ENCODE results near the gene HSBP1.

Gene HSBP1

DNA sequence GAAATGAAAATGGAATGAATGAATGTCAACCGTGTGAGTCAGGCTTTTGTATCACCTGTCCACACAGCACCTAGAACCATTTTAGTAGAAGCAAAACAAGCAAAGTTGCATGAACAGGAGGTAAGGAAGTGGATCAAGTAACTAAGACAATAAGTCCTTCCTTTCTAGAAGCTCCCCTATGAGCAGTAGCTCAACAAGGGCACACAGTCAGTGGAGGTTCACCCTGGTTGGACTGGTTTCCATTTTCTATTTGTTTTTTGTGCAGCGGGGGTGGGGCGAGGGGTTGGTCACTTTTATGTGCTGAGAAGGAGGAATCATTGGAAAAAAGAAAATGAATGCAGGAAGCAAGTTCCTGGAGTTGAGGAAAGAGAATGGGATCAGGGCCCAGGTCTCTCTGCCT is 4.0 kb upstream of the HSBP1 start:
- DNase-seq (ENCODE audit: low spot score): no peak

GRCh38 chr16:83804366-83804765 is 3.4 kb upstream of the HSBP1 start:
- DNase-seq (ENCODE audit: low spot score): no peak

DNA sequence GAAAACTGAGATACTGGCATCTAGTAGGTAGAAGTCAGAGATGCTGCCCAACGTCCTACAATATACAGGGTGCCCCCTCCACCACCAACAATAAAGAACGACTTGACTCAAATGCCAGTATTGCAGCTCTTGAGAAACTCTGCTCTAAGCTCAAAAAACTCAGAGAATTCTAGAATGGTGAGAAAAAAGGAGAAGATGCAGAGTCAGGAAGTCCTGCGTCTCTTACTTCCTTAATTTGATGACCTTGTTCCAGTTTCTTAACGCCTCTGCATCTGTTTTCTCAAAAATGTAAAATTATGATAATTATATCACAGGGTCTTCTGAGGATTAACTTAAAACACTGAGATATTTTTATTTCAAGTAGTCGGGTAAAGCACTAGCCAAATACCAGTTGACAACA is 1.7 kb upstream of the HSBP1 start:
- DNase-seq (ENCODE audit: low spot score): no peak

DNA sequence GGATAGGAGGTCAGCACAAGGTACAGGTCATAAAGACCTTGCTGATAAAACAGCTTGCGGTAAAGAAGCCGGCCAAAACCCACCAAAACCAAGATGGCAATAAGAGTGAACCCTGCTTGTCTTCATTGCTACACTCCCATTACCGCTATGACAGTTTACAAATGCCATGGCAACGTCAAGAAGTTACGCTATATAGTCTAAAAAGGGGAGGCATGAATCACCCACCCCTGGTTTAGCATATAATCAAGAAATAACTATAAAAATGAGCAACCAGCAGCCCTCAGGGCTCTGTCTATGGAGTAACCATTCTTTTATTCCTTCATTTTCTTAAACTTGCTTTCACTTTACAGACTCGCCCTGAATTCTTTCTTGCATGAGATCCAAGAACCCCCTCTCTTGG is 1.0 kb upstream of the HSBP1 start:
- DNase-seq (ENCODE audit: low spot score): no peak

DNA sequence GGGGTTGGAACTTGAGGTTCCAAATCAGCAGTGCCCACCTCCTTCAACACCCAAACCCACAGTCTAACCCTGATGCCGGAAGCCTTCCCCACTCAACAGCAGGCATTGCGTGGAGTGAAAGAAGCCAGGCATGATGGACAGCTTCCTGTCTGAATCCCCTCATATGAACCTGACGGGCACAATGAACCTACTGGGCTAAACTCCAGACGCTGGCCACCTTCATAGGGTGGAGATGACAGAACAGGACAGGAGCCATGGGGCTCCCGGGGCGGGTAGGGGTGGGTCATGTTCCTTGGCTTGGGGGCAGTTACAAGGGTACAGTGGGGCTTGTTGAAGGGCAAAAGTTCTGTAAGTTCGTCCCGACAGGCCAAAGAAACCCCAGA is 460 bp upstream of the HSBP1 start:
- no peak for DNase-seq (ENCODE audit: low spot score)

- no peak for DNase-seq (ENCODE audit: low spot score)
These were observed 816 bp downstream of the HSBP1 start for GRCh38 chr16:83808573-83809014.

DNA sequence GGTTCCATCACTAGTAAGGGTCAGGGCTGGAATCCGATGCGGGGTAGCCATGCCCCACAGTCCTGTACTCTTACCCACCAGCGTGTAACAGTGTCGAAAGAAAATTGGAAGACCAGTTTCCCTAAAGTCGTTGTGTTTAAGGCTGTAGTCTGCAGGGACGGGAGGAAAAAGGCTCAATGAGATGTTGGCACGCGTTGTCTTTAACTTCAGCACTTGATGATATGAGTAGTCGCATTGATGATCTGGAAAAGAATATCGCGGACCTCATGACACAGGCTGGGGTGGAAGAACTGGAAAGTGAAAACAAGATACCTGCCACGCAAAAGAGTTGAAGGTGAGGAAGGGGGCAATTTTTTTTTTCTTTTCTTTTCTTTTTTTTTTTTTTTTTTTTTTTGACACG is 1.3 kb downstream of the HSBP1 start:
- no peak for DNase-seq (ENCODE audit: low spot score)

DNA sequence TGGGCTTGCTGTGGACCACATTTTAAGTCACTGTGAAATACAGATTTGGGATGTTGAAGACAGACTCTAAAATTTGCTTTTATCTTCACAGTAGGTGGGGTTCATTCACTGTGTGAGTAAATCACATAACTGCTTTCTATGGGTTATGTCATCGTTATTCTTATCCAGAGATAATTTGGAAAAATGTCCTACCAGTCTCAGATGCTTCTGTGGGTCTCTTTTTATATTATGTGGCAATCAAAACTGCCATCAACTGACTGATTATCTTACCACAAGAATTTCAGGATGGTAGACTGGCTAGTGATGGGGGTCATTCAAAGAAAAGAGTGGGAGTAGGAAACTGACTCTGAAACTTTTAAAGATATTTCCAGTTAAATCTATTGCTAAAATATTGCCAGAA is 3.1 kb downstream of the HSBP1 start:
- no peak for DNase-seq (ENCODE audit: low spot score)

DNA sequence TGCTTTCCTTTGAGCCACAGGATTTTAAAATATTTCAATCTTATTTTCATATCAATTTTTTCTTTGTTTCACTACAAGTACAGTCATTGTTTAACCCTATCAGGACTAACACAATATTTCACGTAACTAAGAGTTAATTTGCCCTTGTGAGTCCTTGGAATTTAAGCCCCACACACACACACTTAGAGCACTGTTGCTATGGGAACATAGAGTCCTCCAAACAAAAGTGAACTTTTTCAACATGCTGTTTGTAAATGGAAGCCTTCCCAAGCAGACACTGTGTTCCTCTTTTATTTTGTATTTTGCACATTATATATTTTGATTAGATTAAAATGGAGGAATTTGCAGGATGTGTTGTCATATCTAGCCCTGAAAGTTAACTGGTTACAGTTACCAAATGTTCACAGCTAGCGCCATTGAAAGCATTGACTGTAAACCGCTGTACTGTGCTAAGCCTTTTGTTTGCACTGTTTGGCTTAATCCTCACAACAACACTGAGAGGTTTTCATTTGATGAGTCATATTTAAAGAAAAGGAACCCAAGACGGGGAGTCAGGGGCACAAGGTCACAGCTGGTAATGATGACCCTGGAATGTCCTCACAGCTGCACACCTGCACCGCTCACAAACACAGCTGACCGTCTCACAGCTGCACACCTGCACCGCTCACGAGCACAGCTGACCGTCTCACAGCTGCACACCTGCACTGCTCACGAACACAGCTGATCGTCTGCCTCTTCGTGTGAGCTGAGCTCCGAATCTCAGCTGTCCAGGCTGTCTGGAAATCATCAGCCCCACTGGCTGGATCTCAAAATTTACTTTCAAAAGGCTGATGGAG is 6.3 kb downstream of the HSBP1 start:
- no peak for DNase-seq (ENCODE audit: low spot score)

- no peak for DNase-seq (ENCODE audit: low spot score)
These were observed 6.8 kb downstream of the HSBP1 start for GRCh38 chr16:83814659-83814985.

DNA sequence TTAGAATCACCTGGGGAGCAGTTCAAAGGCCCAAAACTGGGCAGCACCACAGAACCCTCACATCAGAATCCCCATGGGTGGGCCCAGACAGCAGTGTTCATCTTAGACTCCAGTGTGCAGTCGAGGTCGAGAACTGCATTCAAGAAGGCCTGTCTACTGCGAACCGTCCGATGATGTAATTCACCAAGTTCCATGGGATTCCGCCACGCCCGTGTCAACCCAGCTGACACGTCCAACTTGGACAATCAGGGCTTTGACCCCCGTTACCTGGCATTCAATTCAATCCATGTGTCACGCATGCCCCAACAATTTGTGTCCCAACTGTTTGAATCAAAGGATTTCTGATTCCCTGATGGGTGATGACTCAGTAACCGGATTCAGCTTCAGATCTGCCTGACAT is 9.2 kb downstream of the HSBP1 start:
- DNase-seq (ENCODE audit: low spot score): no peak

GRCh38 chr16:83818276-83818675 is 10.5 kb downstream of the HSBP1 start:
- DNase-seq (ENCODE audit: low spot score): no peak

DNA sequence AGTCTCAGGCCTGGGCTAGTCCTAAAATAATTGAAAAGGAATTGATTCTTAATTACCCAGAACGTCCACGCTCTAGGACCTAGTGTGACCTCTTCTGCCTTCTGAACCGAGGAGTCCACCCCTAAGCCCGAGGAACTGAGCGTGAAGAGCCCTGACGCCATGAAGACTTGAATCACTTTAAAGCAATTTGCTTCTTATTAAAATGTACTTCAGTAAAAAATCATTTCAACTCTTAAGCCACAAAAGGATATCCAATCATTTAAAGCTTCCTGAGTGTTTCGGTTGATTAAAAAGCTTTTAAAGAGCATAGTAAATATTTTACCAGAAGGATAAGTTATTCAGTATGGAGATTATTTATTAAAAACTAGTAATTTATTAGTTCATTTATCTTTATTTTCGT is 11.6 kb downstream of the HSBP1 start:
- no peak for DNase-seq (ENCODE audit: low spot score)

GRCh38 chr16:83826146-83826913 is 18.6 kb downstream of the HSBP1 start:
- DNase-seq (ENCODE audit: low spot score): peak; percentile 73

DNA sequence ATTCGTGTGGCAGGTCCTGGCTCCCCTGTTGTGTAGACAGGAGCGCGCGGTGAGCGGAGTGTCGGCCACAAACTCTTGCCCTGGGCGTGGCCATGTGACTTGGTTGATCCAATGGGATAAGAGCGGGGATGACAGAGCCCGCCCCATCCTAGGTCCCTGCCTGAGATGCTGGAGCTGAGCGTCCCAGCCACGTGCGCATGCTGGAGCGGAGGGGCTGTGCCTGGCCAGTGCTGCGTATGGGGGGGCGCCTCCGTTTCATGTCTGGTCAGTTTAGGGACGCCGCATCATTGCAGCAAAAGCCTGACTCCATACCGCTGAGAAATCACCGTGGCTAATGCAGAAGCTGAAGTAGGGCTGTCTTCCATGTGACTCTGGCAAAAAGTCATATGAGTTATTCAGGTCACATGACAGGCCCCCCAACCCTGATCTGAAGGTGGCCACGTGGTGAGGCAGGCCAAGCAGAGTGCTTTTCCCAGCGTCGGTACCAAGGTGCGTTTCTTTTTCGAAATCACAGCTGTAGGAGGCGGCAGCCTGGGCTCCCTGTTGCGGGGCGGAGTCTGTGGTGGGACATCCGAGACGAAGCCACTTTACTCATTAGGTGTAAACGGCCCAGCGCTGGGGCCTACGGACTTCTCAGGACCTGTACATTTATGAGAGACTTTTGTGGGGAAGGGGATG is 22.5 kb downstream of the HSBP1 start:
- no peak for DNase-seq (ENCODE audit: low spot score)

DNA sequence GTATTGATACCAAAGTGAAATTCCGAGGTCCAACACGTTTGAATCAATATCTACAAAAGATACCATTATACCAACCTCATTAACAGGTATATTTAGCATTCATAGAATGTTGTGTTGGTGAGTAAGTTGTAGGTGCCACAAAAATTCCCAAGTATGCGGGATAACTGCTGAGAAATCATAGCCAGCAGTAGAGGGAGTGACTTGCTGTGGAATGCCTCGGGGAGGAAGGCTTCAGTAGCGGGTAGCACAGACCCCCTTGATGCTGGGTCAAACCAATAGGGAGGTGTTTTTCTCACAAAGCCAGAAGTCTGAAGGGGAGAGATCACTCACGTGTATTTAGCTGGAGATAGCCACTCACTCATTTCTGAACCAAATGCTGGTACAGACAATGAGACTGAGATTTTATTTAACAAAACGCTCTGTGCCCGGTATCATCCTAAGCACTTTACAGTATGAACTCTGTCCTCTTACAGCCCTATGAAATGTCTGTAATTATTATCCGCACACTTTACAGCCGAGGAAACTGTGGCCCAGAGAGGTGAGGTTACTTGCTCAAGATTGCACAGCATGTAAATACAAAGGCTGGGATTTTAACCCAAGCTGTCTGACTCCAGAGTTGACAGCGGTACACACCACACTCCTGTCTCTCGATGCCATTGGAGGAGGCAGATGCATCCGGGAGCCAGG is 23.1 kb downstream of the HSBP1 start:
- DNase-seq (ENCODE audit: low spot score): no peak

DNA sequence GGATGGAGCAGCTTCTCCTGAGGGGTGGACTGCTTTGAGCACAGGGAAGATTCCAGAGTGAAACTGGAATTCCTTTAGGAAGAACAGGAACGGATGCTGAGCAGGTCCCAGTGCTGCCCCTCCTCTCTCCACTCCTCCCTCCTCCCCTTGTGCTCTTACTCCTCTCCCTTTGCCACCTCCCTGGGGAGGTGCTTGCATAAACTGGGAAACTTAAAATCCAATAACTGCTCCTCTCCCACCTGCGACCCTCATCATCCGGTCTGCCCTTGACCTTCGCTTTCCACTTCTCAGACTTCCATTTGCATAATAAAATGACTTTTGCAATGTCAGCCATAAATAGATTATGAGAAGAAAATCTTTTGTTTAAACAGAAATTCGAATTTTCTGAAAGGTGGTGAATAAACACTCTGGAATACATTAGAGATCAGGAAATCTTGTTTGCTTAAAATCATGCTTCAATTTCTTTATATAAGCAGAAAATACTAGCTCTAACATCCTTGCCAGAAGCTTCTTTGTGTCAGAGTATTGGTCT is 23.7 kb downstream of the HSBP1 start:
- DNase-seq (ENCODE audit: low spot score): no peak

GRCh38 chr16:83833921-83834320 is 26.1 kb downstream of the HSBP1 start:
- no peak for DNase-seq (ENCODE audit: low spot score)

- peak; percentile 72 for DNase-seq (ENCODE audit: low spot score)
These were observed 28.1 kb downstream of the HSBP1 start for GRCh38 chr16:83835586-83836566.

GRCh38 chr16:83837566-83837965 is 29.8 kb downstream of the HSBP1 start:
- DNase-seq (ENCODE audit: low spot score): no peak

DNA sequence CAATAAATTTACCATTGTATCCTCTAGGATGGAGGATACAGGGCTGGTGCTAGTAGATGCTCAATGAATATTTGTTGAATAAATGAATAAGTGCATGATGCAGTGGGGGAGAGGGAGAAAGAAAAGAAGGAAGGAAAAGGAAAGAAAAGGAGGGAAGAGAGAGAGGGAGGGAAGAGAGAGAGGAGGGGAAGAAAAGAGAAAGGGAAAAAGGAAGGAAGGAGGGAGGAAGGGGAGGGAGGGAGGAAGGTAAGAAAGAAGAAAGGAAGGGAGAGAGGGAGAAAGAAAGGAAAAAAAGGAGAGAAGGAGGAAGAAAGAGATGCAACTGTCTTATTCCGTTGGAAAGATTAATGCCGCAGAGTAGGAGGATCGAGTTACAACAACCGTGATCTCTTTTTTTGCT is 30.4 kb downstream of the HSBP1 start:
- no peak for DNase-seq (ENCODE audit: low spot score)

Measured in COLO829 (cell line).